NCI-H345 (cell line): Measurements from ENCODE around the gene SPTSSB.
A peak's percentile ranks its signal among the peaks of the same experiment; 100 is the strongest.

Source experiments
- DNase-seq: peaks from one replicate; lab custom pipeline; 2025; lab: John Stamatoyannopoulos, UW

Gene SPTSSB

GRCh38 chr3:161371441-161372320, at the start of gene SPTSSB:
SPTSSB (minus strand) TSS chr3:161371517; CDS start chr3:161346323, 25,194 bp downstream.
- DNase-seq, result peak; percentile 57

- DNase-seq, result peak; percentile 71
Observed at GRCh38 chr3:161420746-161421145, 49.4 kb upstream of the SPTSSB start.

- DNase-seq, result no peak
Observed at GRCh38 chr3:161419555-161420333, 48.4 kb upstream of the SPTSSB start.

GRCh38 chr3:161415506-161416231, 44.4 kb upstream of the SPTSSB start:
- no peak for DNase-seq

GRCh38 chr3:161414907-161415306, 43.6 kb upstream of the SPTSSB start:
- no peak for DNase-seq

- no peak for DNase-seq
Observed at GRCh38 chr3:161413855-161414210, 42.5 kb upstream of the SPTSSB start.

- no peak for DNase-seq
Observed at GRCh38 chr3:161413127-161413854, 42.0 kb upstream of the SPTSSB start.

- DNase-seq, result no peak
Observed at GRCh38 chr3:161412123-161412522, 40.8 kb upstream of the SPTSSB start.

GRCh38 chr3:161409858-161410257, 38.5 kb upstream of the SPTSSB start:
- no peak for DNase-seq

GRCh38 chr3:161409069-161409468, 37.8 kb upstream of the SPTSSB start:
- DNase-seq, result peak; percentile 29

- DNase-seq, result no peak
Observed at GRCh38 chr3:161406594-161407555, 35.6 kb upstream of the SPTSSB start.

- no peak for DNase-seq
Observed at GRCh38 chr3:161405836-161406235, 34.5 kb upstream of the SPTSSB start.

GRCh38 chr3:161405087-161405486, 33.8 kb upstream of the SPTSSB start:
- no peak for DNase-seq

GRCh38 chr3:161403251-161403650, 31.9 kb upstream of the SPTSSB start:
- no peak for DNase-seq

GRCh38 chr3:161401389-161401788, 30.1 kb upstream of the SPTSSB start:
- no peak for DNase-seq

GRCh38 chr3:161400650-161401049, 29.3 kb upstream of the SPTSSB start:
- no peak for DNase-seq

GRCh38 chr3:161395115-161396012, 24.0 kb upstream of the SPTSSB start:
- DNase-seq, result no peak

GRCh38 chr3:161393803-161394202, 22.5 kb upstream of the SPTSSB start:
- no peak for DNase-seq

- no peak for DNase-seq
Observed at GRCh38 chr3:161393310-161393709, 22.0 kb upstream of the SPTSSB start.

- DNase-seq, result no peak
Observed at GRCh38 chr3:161392853-161393252, 21.5 kb upstream of the SPTSSB start.
